ENCODE data around the gene SLC35F3.

The SLC35F3 gene

DNA sequence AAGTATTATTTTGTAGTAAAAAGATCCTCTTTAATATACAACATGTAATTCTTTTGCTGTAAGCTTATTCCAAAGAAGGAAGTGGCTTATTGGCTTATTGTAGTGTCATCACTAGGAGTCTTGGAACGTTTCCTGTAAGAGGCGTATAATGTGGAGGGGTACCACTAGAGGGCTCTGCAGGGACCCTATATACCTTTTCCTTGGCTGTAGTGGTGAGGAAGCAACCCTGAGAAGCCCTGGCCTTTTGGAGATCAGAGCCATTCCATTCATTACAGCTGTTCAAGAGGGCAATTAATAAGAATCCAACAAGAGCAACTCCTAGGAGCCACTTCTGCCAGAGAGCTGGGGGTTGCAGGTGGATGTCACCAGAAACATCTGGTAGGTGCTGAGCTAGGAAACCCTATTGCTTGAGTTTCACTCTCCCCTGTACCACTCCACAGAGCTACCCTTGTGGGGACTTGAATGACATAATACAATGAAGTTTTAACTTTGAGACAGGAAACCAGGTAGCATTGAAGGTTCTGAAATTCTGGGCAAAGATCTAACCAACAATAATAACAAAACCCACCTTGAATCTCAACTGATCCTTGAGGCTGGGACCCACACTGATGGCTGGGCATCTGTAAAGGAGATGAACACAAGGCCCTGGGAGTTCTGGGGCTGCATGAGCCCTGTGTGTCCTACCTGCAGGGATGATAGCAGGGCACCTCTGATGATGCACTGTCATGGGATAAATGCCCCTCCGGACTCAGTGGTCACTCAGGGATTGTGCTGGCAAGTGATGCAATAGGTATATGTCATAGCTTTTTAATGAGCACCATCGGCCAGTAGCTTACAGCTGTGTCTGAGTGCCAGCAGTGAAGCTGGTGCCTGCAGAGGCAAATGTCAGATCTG, 308.5 kb downstream of the SLC35F3 start:
- DNase-seq (ENCODE audit: extremely low spot score, insufficient read length, low read depth) (no peak), FAIRE-seq (peak; percentile 81)

DNA sequence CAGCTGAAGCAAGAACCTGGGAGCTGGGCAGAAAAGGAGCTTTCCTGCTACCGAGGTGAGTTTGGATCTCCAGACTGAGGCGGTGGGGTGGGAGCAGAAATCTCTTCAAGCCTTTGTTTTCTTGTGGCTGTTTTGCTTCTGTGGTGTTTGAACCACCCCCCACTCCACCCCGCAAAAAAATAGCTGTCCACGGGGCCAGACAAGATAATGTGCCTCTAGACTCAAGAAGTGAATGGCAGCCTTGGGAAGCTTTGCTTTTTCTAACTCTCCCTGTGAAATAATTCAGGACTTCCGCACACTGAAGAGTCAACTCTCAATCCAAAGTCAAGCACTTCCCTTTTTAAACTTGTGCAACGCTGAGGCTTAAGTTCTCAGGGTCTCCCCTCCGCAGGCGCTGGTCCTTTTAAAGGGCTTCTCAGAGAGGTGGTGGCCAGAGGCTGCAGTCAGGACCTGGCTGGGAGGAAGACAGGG, 309.2 kb downstream of the SLC35F3 start:
- no peak for DNase-seq (ENCODE audit: extremely low spot score, insufficient read length, low read depth)
- FAIRE-seq, result peak; percentile 54

DNA sequence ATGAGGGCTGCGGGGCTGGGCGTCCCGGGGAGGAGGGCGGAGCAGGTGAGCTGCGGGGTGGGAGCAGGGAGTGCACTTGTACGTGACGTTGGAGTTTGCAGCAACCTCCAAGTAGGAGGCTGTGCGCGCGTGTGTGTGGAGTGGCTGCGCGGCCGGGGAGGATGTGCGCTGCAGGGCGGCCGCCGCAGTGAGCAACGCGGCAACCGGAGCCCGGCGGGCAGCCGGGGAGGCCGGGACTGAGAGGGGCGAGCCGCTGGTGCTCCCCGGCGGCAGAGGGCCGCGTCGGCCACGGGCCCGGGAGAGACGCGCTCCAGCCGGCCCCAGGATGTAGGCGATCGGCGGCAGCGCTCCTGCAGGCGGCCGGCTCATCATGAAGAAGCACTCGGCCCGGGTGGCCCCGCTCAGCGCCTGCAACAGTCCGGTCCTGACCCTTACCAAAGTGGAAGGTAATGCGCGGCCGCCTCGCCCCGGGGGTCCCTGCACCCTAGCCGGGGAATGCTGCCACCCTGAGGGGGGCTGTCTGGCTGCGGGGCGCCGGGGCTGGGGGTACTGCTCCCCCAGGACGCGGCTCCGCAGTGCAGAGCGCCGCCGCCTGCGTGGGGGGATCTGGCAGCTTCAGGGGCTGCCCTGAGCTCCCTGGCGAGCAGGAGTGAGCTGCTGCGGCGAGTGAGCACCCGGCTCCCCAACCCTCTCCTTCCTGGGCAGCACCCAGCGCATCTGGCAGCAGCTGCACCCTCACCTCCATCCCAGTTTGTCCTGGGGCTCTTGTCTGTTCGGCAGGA, 309.8 kb downstream of the SLC35F3 start:
- DNase-seq (ENCODE audit: extremely low spot score, insufficient read length, low read depth), result no peak
- FAIRE-seq, result no peak

DNA sequence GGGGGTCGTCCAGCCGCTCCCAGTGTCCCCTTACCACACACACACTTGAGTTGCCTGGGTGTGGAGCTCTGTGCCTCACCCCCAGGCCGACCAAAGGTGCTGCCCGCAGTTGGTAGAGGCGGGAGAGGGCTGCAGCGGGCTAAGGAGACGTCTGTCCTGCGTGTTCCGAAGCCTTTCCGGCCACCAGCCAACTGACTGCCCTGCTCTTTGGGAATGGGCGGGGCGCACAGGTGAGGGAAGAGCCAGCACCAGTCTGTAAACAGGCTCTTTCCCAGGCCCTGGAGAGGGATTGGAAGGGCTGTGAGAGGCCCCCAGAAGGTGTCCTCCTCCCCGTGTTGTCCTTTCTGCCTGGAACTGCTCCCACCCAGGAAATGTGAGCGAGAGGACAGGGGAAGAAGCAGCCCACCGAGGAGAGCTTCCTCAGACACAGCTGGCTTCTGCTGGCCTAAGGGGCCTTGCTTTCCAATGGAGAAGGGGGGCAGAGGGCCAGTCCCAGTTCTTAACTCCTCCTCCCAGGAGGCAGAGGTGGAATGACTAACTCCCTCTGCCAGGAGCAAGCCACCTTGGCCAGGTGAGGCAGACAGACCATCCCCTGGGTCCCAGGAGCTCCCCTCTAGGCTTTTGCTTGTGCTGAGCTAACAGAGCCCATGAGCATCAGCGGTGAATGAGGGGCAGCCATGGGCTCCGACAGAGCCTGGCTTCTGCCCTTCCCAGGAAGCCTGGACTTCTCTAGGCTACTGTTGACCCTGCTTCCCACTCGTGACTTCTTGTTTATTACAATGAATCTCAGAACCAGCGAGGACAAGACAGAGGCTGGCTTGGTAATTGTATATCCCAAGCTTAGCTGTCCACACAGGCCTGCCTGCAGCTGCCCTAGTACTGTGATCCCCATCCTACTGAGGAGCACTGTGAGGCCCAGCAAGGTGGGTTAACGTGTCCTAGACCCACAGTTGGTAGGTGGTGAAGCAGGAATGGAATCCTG, 310.7 kb downstream of the SLC35F3 start:
- DNase-seq (ENCODE audit: extremely low spot score, insufficient read length, low read depth), result no peak
- FAIRE-seq, result no peak

DNA sequence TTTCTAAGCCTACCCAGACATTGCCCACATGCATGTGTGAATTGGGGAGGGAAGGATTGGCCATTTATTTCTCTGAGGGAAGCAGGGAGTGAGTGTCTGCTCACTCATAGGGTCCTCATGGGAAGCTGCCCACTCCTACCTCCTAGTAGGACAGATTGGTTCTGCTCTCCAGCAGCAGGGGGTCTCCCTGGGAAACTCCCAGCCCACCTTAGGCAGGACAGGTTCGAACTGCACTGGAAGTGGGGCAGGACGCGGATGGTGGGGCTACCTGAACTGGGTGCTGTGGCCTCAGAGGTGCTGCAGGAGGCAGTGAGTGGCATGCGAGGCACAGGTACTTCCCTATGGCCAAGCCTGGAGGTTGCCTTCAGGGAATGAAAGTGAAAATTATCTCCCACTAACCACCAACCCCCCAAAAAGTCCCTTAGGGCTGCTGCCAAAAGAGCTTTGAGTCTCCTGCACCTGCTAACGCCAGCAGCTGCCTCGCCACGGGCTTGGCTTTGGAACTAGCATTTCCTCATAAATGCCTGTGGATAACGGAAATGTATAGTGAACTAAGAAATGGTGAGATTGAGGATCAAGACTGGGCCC, 311.7 kb downstream of the SLC35F3 start:
- DNase-seq (ENCODE audit: extremely low spot score, insufficient read length, low read depth) (no peak), FAIRE-seq (peak; percentile 83)

DNA sequence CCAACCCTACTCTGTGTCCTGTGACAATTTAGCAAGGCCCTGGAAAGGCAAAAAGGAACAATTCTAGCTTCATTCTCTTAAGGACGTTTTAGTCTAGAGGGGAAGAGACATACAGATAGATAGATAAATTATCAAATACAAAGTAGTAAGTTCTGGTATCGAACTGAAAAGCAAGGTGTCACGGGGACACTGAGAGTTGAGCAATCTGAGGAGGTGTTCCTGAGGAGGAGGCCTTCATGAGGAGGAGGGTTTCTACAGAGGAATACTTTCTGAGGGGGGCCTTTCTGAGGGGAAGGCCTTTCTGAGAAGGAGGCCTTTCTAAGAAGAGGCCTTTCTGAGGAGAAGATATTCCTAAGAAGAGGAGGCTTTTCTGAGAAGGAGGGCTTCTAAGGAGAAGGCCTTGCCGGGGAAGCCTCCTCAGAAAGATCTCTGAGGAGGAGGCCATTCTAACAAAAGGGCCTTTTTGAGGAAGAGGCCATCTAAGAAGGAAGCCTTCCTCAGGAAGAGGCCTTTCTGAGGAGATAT, 312.9 kb downstream of the SLC35F3 start:
- FAIRE-seq (peak; percentile 59), DNase-seq (ENCODE audit: extremely low spot score, insufficient read length, low read depth) (no peak)

DNA sequence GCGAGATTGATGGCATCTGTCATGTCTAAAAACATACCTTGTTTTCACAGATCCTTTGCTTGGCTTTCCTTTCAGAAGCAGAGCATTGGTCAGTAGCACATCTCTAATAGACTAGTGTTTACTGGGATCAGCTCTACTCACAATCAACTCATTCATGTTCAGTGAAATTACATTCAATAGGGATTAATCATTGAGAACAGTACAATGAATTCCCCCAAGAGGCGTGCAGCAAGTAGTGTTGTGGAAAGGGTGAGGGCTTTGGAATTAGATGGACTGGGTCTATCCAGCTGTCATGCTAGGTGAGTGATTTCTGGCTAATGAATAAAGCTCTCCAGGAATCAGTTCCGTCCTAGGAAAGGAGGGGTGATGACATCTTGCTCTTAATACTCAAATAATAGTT, 313.6 kb downstream of the SLC35F3 start:
- DNase-seq (ENCODE audit: extremely low spot score, insufficient read length, low read depth) (no peak), FAIRE-seq (no peak)

DNA sequence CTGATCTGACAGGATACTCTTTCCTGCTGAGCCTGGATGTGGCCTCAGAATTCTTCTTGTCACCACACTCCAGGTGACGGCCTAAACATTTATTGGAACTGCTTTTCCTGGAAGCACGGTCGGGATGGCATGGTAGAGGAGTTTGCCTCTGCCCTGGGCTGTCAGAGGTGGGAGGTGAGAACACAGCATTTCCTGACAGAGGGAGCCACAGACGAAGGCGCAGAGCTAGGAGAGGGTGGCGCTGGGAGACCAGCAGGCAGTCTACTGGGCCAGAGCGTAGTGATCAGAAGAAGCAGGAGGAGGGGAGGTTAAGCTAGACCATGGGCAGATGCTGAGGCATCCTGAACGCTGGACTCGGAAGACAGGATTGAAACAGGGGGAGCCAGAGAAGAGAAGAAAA, 315.2 kb downstream of the SLC35F3 start:
- DNase-seq (ENCODE audit: extremely low spot score, insufficient read length, low read depth), result no peak
- no peak for FAIRE-seq

DNA sequence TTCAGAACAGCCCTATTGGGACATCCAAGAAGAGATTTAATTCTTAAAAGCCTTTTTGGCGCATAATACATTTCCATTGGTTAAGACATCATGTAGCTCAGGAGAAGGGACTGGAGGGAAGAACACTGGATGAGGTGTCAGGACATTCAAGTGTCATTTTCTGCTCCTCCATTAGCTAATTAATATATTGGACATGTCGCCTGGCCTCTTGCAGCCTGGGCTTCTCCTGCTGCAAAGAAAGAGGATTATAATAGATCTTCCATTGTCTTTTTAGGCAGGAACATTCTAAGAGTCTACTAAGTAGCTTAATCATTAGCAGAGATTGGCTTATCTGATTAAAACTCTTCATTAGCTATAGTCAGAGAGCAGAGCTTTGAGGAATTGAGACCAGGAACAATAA, 317.1 kb downstream of the SLC35F3 start:
- FAIRE-seq (no peak), DNase-seq (ENCODE audit: extremely low spot score, insufficient read length, low read depth) (no peak)

DNA sequence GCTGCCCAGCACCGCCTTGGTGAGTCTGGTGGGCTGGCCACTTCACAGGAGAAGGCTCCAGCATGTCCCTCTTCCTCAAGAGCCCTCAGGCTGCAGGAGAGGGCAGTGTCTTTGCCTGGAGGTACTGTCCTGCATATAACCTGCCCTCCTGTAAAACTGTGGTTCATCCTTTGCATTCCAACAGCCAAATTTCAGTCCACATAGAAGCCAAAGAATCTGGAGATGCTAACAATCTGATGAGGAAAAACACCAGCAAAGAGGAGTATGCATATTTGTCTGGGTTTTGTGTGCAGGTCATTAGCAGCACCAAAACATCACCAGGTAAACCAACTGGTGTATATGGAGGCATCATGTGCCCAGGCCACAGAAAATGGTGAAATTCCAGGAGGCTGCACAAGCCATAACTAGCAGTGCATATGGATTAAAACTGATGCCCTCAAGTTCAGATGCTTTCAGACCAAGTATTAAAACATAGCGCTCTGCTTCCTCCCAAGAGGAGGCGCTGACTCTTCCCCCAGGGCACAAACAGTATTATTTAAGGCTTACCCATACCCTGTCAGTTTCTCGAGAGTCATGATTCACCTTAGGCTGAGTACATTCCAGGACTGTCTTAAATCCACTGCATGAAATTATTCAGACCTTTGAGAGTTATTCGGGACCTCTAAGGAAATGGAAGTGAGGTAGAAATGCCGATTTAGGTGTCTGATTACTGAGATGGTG, 318.2 kb downstream of the SLC35F3 start:
- DNase-seq (ENCODE audit: extremely low spot score, insufficient read length, low read depth) (no peak), FAIRE-seq (no peak)

DNA sequence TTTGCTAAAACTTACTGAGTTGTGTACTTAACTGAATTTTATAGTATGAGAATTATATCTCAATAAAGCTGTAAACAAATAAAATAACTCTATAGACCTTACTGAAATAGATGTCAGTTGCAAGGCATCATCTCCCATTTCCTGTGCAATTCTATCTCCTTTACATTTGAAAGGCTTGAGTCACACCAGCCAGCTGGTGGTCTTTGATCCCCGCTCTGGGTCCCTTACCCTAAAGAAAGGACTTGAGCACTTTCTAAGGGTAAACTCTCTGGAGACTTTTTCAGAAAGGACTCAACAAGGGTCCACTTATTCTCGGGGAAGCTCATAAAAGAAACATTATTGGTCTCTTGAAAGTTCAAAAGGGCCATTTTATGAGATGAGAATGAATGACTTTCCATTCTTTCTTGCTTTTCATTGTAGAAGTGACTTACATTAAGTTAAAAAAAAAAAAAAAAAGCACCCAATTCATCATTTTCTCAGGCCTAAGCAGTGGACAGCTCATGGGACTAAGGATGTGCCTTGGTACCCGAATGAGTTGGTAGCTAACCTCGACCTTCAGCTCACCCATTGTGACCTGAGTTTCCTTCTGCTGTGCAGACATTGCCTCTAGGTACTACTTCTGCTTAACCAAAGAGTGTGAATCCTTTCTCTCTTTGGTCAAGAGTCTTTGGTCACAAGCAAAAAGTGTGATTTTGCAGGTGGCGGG, 321.8 kb downstream of the SLC35F3 start:
- FAIRE-seq (peak; percentile 50), DNase-seq (ENCODE audit: extremely low spot score, insufficient read length, low read depth) (no peak)

DNA sequence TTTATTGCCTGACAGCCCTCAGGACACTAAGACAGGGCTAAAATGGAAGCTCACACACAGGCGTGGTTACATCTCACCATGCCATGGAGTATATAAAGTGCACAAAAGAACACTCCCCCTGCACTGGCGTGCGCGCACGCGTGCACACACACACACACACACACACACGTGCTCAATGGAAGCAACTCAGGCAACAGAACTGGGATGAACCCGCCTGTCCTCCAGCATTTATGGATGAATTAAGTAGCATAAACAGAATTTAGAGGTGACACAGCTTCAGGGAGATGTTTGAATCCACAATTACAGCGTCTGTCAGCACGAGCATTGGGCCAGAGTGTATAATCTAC, 322.3 kb downstream of the SLC35F3 start:
- DNase-seq (ENCODE audit: extremely low spot score, insufficient read length, low read depth) (no peak), FAIRE-seq (no peak)

DNA sequence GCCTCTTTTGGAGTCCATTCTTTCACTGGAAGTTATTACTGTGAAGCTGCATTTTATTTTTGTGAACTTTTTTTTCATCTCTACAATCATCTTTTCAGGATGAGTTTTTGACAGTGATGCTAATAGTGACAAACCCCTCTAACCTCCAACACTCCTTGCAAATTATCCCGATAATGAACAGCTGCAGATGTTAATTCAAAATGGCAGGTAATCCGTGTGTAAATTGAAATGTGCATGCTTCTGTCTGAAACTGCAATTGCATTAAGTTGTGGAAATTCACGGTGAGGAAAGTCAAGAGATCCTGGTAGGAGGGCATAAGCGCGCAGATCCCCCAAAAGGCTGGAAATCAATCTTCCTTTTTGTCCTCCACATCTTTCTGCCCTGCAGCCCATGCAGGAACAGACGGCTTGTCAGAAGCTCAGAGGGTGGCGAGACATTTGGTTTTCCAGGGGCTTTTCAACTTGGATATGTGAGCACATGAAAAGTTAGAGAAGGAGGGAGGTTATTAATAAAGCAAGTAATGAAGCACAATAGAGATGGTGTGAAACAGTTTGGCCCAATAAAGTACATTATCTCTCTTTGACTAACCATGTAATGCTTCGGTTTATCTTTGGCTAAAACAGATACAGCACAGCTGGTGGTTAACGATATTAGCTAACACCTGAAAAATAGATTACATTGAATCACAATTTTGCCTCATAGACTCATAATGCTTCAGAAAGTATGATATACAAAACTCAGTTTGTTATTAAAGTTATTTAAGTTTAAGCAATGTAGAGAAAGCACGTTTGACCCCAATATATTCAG, 325.3 kb downstream of the SLC35F3 start:
- FAIRE-seq (no peak), DNase-seq (ENCODE audit: extremely low spot score, insufficient read length, low read depth) (no peak)

DNA sequence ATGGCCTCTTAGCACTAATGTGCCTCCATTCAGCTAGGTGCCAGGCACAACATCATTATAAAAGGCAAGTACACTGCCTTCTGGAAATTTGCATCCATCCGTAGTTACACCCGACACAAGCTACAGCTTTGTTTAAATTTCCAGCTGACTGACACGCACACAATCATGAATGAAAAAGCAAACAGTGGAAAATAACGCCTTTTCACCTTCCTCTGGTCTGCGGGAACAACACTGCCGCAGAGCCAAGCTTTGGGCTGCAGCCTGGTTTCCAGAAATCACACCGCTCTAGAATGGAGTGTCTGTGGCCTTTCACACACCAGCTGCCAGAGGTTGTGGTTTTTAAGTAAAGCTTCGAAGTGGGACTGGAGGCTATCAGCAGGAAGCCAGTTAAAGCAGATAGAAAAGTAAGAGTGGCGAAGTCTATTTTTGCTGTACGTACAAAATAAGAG, 326.0 kb downstream of the SLC35F3 start:
- FAIRE-seq, result peak; percentile 77
- DNase-seq (ENCODE audit: extremely low spot score, insufficient read length, low read depth), result no peak

DNA sequence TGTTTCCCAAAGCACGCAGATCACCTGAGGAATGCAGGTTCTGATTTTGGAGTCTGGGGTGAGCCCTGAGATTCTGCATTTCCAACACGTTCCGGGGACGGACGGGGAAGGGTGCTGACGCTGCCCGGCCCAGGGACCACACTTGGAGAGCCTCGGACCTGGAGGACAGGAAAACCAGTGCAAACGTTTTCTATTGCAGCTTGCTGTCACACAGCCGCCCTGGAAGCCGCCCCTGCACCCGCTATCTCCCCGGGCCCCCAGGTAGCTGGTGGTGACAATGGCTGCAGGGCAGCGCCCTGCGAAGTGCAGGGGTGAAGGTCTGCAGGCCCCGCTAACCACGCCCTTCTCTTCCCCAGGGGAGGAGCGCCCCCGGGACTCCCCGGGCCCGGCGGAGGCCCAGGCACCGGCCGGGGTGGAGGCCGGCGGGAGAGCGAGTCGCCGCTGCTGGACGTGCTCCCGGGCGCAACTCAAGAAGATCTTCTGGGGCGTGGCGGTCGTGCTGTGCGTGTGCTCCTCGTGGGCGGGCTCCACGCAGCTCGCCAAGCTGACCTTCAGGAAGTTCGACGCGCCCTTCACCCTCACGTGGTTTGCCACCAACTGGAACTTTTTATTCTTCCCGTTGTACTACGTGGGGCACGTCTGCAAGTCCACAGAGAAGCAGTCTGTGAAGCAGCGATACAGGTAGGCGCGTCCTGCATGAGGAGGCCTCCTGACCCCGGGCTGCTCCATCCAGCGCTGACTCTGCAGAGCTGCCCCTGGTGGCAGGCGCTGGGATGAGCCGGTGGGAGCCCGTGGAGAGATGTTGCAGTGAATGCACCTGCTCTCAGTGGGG, 326.8 kb downstream of the SLC35F3 start:
- FAIRE-seq (peak; percentile 36), DNase-seq (ENCODE audit: extremely low spot score, insufficient read length, low read depth) (no peak)

DNA sequence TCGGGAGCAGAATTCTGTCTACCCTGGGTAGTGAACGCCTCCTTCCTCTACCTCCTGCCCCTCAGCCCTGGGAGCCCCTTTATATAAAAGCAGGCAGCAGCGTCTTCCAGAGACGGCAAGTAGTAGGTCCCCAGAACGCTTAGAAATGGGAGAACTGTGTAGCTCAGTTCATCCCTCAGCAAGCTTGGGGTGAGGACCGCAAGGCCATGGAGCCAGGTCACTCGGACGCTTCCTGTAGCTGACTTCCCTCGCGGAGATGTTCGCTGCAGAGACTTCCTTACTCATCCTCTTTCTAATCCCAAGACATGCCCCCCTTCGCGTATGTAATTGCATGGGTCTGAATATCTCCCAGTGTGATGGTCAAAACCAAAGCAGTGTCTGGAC, 327.4 kb downstream of the SLC35F3 start:
- DNase-seq (ENCODE audit: extremely low spot score, insufficient read length, low read depth) (no peak), FAIRE-seq (no peak)

DNA sequence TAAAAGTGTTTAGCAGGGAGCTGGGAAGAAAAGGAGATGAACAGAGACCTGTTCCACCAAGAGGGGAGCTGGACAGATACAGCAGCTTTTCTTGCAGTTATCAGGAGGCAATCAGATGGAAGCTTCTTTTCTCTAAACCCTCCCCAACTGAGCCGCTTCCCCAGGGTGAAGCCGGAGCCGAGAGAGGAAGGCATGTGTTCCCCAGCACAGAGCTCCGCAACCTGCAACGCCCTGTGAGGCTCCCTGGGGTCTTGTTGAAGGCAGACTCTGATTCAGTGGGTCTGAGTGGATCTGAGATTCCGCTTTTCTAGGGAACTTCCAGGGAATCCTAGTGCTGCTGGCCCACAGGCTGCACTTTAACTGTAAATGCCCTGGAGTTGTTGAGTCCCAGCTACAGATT, 329.7 kb downstream of the SLC35F3 start:
- DNase-seq (ENCODE audit: extremely low spot score, insufficient read length, low read depth), result no peak
- FAIRE-seq, result no peak

Data from GM18507 (cell line).